SU-DHL-6 (cell line): ENCODE measurements around the gene CHADL.

Source experiments
- H2AFZ ChIP-seq: fragments of 200-600 bp; sonication (generic); 2 replicates; pipeline ENCODE4 v1.6.1; 2014; ENCODE audit warnings: low read depth, mild to moderate bottlenecking, moderate library complexity, mixed read lengths, antibody characterized with exemption, low read length; ENCODE audit not compliant: severe bottlenecking
- H3F3A ChIP-seq: fragments of 200-600 bp; shearing (Covaris generic); 2 replicates; pipeline ENCODE4 v1.6.0; 2016; ENCODE audit warnings: antibody characterized with exemption, mild to moderate bottlenecking; ENCODE audit not compliant: insufficient read depth
- H3K27ac ChIP-seq: fragments of 200-600 bp; sonication (generic); 2 replicates; pipeline ENCODE4 v1.5.1; 2016; ENCODE audit warnings: low read depth, mild to moderate bottlenecking, low read length, moderate library complexity, mixed read lengths
- H3K27me3 ChIP-seq: fragments of 200-600 bp; sonication (generic), shearing (Covaris generic); 2 replicates; pipeline ENCODE4 v1.6.0; 2014; ENCODE audit warnings: mild to moderate bottlenecking, low read length
- H3K36me3 ChIP-seq: fragments of 200-600 bp; sonication (generic); 2 replicates; pipeline ENCODE4 v1.6.1; 2014; ENCODE audit warnings: mild to moderate bottlenecking, low read length, mixed read lengths
- H3K4me2 ChIP-seq: fragments of 300-600, 200-600 bp; shearing (Covaris generic), sonication (generic); 2 replicates; pipeline ENCODE4 v1.6.0; 2014; ENCODE audit warnings: low read length, low read depth, mild to moderate bottlenecking; ENCODE audit not compliant: poor library complexity, severe bottlenecking
- H3K4me3 ChIP-seq: fragments of 200-600 bp; sonication (generic); 2 replicates; pipeline ENCODE4 v1.5.1; 2014; ENCODE audit warnings: antibody characterized with exemption, low read length, mild to moderate bottlenecking, mixed read lengths; ENCODE audit not compliant: insufficient read depth, poor library complexity, severe bottlenecking
- H3K79me2 ChIP-seq: fragments of 200-600 bp; sonication (generic); 2 replicates; pipeline ENCODE4 v1.6.1; 2014; ENCODE audit warnings: mild to moderate bottlenecking, low read length, moderate library complexity; ENCODE audit not compliant: insufficient read depth
- H3K9ac ChIP-seq: fragments of 200-600 bp; sonication (generic); 2 replicates; pipeline ENCODE4 v1.7.0; 2014; ENCODE audit warnings: mild to moderate bottlenecking, low read length
- H3K9me2 ChIP-seq: fragments of 200-600 bp; sonication (generic); replicated peaks from 2 replicates; pipeline ENCODE4 v1.6.1; 2014; ENCODE audit warnings: low read length; ENCODE audit not compliant: insufficient read depth
- H3K9me3 ChIP-seq: fragments of 200-600 bp; sonication (generic); 2 replicates; pipeline ENCODE4 v1.6.1; 2014; ENCODE audit warnings: low read length, mixed read lengths; ENCODE audit not compliant: insufficient read depth
- H4K20me1 ChIP-seq: fragments of 200-600 bp; sonication (generic); 2 replicates; pipeline ENCODE4 v1.6.1; 2014; ENCODE audit warnings: low read depth, mild to moderate bottlenecking, antibody characterized with exemption, low read length, moderate library complexity, mixed read lengths
- CTCF ChIP-seq: fragments of 200-600 bp; sonication (generic); IDR thresholded peaks from one replicate; pipeline ENCODE4 v1.5.1; 2017; ENCODE audit warnings: antibody characterized with exemption, mild to moderate bottlenecking, low read length, moderate library complexity; ENCODE audit not compliant: insufficient read depth, poor library complexity, severe bottlenecking
- EZH2phosphoT487 ChIP-seq: fragments of 200-600 bp; sonication (generic), shearing (Covaris generic); conservative IDR thresholded peaks from 2 replicates; pipeline ENCODE4 v1.6.1; 2018; ENCODE audit warnings: mild to moderate bottlenecking, antibody characterized with exemption, low read length, moderate library complexity, mixed read lengths

Gene CHADL

GRCh38 chr22:41248758-41249157 is 8.0 kb upstream of the CHADL start:
- Histone ChIP-seq H3K27ac (no peak overlapping the region), H3K9me3 (no peaks in the 10 kb centered on the region), H3K9me2 (no peaks in the 10 kb centered on the region), H3K36me3 (no peaks in the 10 kb centered on the region), H2AFZ (no peak overlapping the region), H3K4me3 (no peak overlapping the region), H3K4me2 (no peak overlapping the region), H3K9ac (no peak overlapping the region), H4K20me1 (no peaks in the 10 kb centered on the region), H3F3A (peaks cover 5% of the 10 kb centered on the region; the same call in 1 of the 2 replicates), H3K27me3 (no peaks in the 10 kb centered on the region), H3K79me2 (no peaks in the 10 kb centered on the region)
- TF ChIP-seq CTCF (no peak), EZH2phosphoT487 (no peak)

DNA sequence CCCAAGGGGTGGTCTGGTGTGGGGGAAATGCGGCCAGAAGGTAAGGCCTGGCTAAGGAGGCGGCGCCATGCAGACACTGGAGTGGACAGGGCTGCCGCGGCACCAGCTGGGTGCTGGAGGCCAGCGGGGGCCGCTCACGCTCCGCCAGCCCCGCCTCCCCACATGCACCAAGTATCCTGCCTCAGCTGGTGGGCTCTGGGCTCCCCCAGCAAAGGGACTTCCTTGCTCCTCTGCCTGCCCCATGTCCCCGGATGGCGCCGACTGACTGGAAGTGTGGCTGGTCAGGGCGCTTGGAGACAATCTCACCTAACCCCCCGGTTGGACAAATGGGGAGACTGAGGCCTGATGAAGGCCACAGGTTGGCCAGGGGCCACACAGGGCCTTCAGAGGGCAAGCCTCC is 7.6 kb upstream of the CHADL start:
- no peaks in the 10 kb centered on the region for H4K20me1 ChIP-seq
- no peaks in the 10 kb centered on the region for H3K36me3 ChIP-seq
- H3K9ac ChIP-seq, result no peak overlapping the region
- no peaks in the 10 kb centered on the region for H3K9me2 ChIP-seq
- no peak for TF ChIP-seq EZH2phosphoT487
- no peak for TF ChIP-seq CTCF
- no peak overlapping the region for H2AFZ ChIP-seq
- no peaks in the 10 kb centered on the region for H3K9me3 ChIP-seq
- H3K27me3 ChIP-seq, result no peaks in the 10 kb centered on the region
- no peaks in the 10 kb centered on the region for H3K79me2 ChIP-seq
- H3K4me3 ChIP-seq, result no peak overlapping the region
- H3K4me2 ChIP-seq, result no peak overlapping the region
- peaks cover 10% of the 10 kb centered on the region for H3F3A ChIP-seq
- no peak overlapping the region for H3K27ac ChIP-seq

GRCh38 chr22:41247703-41248102 is 7.0 kb upstream of the CHADL start:
- peaks cover 11% of the 10 kb centered on the region for H3F3A ChIP-seq
- H3K79me2 ChIP-seq, result no peaks in the 10 kb centered on the region
- no peaks in the 10 kb centered on the region for H4K20me1 ChIP-seq
- H3K9me2 ChIP-seq, result no peaks in the 10 kb centered on the region
- H3K36me3 ChIP-seq, result no peaks in the 10 kb centered on the region
- H3K9ac ChIP-seq, result no peak overlapping the region
- H3K9me3 ChIP-seq, result no peaks in the 10 kb centered on the region
- no peak overlapping the region for H3K27ac ChIP-seq
- no peak overlapping the region for H3K4me3 ChIP-seq
- TF ChIP-seq CTCF (no peak), EZH2phosphoT487 (no peak)
- H3K27me3 ChIP-seq, result no peaks in the 10 kb centered on the region
- H3K4me2 ChIP-seq, result no peak overlapping the region
- no peak overlapping the region for H2AFZ ChIP-seq
